ENCODE measurements around the gene SS18L1. TPM values are rescaled to one million over a fixed set of nuclear protein-coding genes. Genes with fewer than 3 reads are reported as not detected.

The SS18L1 gene
- total RNA-seq, 1 experiment from 2014 or later: 28.1 TPM

DNA sequence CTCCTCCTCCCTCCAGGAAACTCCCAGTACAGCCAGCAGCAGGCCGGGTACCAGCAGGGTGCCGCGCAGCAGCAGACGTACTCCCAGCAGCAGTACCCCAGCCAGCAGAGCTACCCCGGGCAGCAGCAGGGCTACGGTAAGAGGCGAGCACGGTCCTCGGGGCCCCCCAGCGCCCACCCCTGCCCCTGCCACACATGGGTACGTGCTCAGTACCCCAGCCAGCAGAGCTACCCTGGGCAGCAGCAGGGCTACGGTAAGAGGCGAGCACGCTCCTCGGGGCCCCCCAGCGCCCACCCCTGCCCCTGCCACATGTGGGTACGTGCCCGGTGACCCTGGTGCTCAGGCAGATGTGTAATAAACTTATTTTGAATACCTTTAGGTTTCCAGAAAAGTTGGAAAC, 29.1 kb downstream of the SS18L1 start:
- Histone ChIP-seq H3K36me3 (ENCODE audit: control insufficient read depth in 1 of 2, insufficient read depth in 2 of 2, low read length in 2 of 2) (peaks cover 0 to 12% of the 10 kb centered on the region in 2 experiments; a peak in 3 of 4 replicates), H3K9me2 (ENCODE audit: insufficient read depth) (no peaks in the 10 kb centered on the region), H3K27ac (ENCODE audit: low read depth, low read length) (no peak overlapping the region), H3K4me1 (ENCODE audit: control insufficient read depth in 1 of 2, insufficient read depth in 2 of 2, low read length in 2 of 2) (no peaks in the 10 kb centered on the region), H3K9ac (ENCODE audit: low read length) (no peak overlapping the region), H3K4me2 (ENCODE audit: low read length) (no peak overlapping the region), H3K79me2 (ENCODE audit: insufficient read depth, low read length) (no peaks in the 10 kb centered on the region), H3K4me3 (replicated peaks in 1 of 2; ENCODE audit: low read depth in 1 of 2, low read length in 2 of 2) (no peak overlapping the region), H3K27me3 (ENCODE audit: insufficient read depth, low read length) (no peaks in the 10 kb centered on the region), H3K9me3 (ENCODE audit: control insufficient read depth in 1 of 2, insufficient read depth in 1 of 2, low read depth in 1 of 2, low read length in 2 of 2) (no peaks in the 10 kb centered on the region), H2AFZ (ENCODE audit: low read depth, low read length, poor library complexity, severe bottlenecking) (no peak overlapping the region), H4K20me1 (ENCODE audit: insufficient read depth) (no peaks in the 10 kb centered on the region)
- no TSS peak for BruUV-seq (replicated peaks)
- intact Hi-C loops (cut with micrococcal nuclease): no loop called here
- ChIA-PET CTCF (no interaction called here), RAD21 (ENCODE audit: low non-redundant PET in 1 of 2, low total read pairs in 2 of 2, uncharacterized antibody in 2 of 2, unreplicated experiment in 2 of 2) (no interaction called here), POLR2A (no interaction called here)
- TF ChIP-seq EGR1 (IDR thresholded peaks at IDR 0.05; ENCODE audit: low read depth): no peak
- TF ChIP-seq, protein P1, sequence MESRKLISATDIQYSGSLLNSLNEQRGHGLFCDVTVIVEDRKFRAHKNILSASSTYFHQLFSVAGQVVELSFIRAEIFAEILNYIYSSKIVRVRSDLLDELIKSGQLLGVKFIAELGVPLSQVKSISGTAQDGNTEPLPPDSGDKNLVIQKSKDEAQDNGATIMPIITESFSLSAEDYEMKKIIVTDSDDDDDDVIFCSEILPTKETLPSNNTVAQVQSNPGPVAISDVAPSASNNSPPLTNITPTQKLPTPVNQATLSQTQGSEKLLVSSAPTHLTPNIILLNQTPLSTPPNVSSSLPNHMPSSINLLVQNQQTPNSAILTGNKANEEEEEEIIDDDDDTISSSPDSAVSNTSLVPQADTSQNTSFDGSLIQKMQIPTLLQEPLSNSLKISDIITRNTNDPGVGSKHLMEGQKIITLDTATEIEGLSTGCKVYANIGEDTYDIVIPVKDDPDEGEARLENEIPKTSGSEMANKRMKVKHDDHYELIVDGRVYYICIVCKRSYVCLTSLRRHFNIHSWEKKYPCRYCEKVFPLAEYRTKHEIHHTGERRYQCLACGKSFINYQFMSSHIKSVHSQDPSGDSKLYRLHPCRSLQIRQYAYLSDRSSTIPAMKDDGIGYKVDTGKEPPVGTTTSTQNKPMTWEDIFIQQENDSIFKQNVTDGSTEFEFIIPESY (IDR thresholded peaks at IDR 0.05; ENCODE audit: extremely low read depth, insufficient replicate concordance, low read length): no peak
- TF ChIP-seq, protein P2, sequence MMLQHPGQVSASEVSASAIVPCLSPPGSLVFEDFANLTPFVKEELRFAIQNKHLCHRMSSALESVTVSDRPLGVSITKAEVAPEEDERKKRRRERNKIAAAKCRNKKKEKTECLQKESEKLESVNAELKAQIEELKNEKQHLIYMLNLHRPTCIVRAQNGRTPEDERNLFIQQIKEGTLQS (IDR thresholded peaks at IDR 0.05): no peak
- no peak for TF ChIP-seq JUND (IDR thresholded peaks at IDR 0.05)
- TF ChIP-seq ELF1 (IDR thresholded peaks at IDR 0.05; ENCODE audit: borderline replicate concordance, low read depth): no peak
- no peak for TF ChIP-seq EZH2 (IDR thresholded peaks at IDR 0.05)
- TF ChIP-seq, protein P3, sequence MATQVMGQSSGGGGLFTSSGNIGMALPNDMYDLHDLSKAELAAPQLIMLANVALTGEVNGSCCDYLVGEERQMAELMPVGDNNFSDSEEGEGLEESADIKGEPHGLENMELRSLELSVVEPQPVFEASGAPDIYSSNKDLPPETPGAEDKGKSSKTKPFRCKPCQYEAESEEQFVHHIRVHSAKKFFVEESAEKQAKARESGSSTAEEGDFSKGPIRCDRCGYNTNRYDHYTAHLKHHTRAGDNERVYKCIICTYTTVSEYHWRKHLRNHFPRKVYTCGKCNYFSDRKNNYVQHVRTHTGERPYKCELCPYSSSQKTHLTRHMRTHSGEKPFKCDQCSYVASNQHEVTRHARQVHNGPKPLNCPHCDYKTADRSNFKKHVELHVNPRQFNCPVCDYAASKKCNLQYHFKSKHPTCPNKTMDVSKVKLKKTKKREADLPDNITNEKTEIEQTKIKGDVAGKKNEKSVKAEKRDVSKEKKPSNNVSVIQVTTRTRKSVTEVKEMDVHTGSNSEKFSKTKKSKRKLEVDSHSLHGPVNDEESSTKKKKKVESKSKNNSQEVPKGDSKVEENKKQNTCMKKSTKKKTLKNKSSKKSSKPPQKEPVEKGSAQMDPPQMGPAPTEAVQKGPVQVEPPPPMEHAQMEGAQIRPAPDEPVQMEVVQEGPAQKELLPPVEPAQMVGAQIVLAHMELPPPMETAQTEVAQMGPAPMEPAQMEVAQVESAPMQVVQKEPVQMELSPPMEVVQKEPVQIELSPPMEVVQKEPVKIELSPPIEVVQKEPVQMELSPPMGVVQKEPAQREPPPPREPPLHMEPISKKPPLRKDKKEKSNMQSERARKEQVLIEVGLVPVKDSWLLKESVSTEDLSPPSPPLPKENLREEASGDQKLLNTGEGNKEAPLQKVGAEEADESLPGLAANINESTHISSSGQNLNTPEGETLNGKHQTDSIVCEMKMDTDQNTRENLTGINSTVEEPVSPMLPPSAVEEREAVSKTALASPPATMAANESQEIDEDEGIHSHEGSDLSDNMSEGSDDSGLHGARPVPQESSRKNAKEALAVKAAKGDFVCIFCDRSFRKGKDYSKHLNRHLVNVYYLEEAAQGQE (IDR thresholded peaks at IDR 0.05; ENCODE audit: low read depth): no peak
- no peak for TF ChIP-seq EZH2phosphoT487 (IDR thresholded peaks at IDR 0.05; ENCODE audit: borderline replicate concordance)
- TF ChIP-seq SIN3A (IDR thresholded peaks at IDR 0.05; ENCODE audit: low read depth): no peak
- ATAC-seq (no peak), DNase-seq (ENCODE audit: low read depth, low spot score) (no peak)

Data from HCT116 (cell line).